Measurements from ENCODE around the gene RRP1B.
"Not testable (repeated sequence)": the region's sequence is repeated elsewhere in the genome, so short reads cannot be mapped to it uniquely, and the experiment has no call there.

Gene RRP1B

GRCh38 chr21:43676391-43676790, 17.0 kb downstream of the RRP1B start:
- no peak for DNase-seq

DNA sequence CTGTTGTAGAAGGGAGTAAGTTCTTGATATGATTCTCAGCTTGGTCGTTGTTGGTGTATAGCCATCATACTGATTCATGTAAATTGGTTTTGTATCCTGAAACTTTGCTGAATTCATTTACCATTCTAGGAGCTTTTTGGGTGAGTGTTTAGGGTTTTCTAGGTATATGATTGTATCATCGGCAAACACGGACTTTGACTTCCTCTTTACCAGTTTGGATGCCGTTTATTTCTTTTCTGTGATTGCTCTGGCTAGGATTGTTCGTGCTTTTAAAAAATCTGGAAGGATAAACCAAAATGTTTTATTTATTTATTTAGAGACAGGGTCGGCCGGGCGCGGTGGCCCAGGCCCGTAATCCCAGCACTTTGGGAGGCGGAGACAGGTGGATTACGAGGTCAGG, 20.6 kb downstream of the RRP1B start:
- no peak for DNase-seq

GRCh38 chr21:43680421-43680820, 21.1 kb downstream of the RRP1B start:
- DNase-seq = not testable (repeated sequence)

GRCh38 chr21:43681650-43682049, 22.3 kb downstream of the RRP1B start:
- DNase-seq = no peak

DNA sequence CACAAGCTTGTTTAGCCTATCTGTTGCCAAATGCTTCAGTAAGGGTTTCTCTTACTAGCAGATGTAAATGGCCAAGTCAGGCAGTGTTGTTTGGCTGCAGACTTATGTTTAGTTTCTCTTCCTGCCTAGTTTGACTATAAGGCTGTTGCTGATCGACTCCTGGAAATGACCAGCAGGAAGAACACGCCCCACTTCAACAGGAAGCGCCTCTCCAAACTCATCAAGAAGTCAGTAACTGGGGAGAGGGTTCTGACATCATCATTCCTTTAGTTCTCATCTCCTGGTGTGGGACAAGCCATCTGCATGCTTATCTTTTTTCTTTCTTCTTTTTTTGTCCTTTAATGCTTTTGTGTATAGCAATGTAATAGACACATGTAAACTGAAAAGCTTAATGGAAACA, 25.1 kb downstream of the RRP1B start:
- DNase-seq = no peak

DNA sequence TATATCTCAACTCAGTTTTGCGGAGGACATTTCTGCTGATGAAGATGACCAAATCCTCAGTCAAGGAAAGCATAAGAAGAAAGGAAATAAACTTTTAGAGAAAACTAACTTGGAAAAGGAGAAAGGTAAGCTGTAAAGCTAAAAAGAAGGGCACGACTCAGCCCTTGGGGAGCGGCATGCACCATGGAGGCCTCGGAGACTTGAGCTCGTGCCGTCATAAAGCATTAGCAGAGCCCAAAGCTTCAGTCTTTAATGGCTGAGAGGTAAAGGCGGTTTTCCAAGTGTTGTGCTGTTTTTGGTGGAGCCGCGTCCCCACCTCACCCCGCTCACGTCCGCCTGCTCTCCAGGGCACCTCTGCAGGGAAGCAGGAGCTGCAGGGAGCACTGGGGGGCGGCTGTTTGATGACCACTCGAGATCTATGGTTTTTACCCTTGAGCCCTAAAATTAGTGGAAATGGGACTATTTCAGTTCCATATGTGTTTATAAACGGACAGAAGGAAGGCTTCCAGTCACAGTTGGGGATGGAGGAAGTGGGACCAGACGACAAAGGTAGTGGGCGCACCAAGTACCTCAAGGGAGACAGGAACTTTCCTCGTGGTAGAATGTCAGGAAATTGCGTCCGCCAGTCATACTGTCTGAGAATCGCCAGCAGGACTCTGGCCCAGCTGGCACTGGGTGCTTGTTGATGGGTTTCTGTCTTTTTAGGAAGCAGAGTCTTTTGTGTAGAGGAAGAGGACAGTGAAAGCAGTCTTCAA, 27.6 kb downstream of the RRP1B start:
- DNase-seq = no peak

DNA sequence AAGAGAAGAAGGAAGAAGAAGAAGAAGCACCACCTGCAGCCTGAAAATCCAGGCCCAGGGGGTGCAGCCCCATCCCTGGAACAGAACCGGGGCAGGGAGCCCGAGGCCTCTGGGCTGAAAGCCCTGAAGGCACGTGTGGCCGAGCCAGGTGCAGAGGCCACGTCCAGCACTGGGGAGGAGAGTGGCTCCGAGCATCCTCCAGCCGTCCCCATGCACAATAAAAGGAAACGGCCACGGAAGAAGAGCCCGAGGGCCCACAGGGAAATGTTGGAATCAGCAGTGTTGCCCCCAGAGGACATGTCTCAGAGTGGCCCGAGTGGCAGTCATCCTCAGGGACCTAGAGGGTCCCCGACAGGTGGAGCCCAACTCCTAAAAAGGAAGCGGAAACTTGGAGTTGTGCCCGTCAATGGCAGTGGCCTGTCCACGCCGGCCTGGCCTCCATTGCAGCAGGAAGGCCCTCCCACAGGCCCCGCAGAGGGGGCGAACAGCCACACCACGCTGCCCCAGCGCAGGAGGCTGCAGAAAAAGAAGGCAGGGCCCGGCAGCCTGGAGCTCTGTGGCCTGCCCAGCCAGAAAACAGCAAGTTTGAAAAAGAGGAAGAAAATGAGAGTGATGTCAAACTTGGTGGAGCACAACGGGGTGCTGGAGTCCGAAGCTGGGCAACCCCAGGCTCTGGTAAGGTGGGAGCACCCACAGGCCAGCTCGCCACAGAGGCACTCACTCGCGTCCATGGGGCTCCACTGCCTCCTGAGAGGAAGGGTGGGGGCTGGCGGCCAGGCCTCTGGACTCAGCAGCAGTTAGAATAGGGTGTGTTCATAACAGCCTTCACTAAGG, 28.4 kb downstream of the RRP1B start:
- no peak for DNase-seq

DNA sequence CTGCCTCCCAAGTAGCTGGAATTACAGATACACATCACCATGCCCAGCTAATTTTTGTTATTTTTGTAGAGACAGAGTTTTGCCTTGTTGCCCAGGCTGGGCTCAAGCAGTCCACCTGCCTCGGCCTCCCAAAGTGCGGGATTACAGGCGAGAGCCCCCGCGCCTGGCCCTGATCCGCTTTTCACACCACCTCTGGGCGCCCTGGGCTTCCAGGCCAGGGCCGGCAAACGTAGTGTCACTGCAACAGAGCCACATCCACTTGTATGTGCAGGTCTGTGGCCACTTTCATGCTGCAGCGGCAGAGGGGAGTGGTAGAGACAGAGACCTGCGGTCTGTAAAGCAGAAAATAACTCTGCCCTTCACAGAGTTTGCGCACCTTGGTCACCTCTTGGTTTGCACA, 29.5 kb downstream of the RRP1B start:
- no peak for DNase-seq

- no peak for DNase-seq
Observed at GRCh38 chr21:43689556-43690337, 30.4 kb downstream of the RRP1B start.

DNA sequence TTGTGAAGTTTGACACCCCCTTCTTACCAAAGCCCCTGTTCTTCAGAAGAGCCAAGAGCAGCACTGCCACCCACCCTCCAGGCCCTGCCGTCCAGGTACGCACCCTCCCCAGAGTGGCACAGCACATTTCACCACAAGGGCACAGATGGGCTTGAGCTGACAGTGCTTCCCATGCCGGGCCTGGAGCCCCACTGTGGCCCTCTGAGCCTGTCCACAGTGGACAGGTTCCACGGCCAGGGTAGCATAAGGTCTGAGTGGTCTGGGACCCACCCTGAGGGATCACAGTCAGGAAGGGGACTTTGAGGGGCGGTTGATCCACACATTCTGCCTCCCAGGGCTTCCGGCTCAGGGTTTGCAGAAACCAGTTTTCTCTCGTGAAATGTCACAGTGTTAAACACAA, 31.0 kb downstream of the RRP1B start:
- no peak for DNase-seq

GRCh38 chr21:43691086-43691795, 31.9 kb downstream of the RRP1B start:
- DNase-seq = no peak

DNA sequence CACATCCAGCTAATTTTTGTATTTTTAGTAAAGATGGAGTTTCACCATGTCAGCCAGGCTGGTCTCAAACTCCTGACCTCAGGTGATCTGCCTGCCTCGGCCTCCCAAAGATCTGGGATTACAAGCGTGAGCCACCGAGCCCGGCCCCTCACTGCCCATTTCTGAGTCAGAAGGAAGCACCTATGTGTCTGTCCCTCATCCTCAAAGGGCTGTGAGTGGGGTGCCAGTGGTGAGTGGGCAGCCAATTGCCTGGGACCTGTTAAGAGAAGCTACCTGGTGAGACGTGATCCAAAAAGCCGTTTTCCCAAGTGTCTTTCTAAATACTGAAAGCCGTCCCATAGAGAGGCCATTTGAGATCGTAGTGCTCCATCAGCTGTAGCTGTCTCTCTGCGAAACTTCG, 32.4 kb downstream of the RRP1B start:
- no peak for DNase-seq

DNA sequence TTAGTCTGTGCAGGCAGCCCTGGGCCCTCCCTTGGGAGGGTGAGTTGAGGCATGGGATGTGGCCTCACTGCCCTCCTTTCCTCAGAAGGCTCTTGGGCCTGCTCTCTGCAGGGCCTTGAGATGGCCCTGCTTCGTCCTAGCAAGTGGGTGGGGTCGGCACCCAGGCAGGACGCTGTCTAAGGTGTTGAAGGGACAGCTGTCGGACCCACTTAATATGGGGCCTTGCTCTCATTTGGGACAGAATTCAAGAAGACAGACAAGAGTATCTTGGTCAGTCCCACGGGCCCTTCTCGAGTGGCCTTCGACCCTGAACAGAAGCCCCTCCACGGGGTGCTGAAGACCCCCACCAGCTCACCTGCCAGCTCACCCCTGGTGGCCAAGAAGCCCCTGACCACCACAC, 33.6 kb downstream of the RRP1B start:
- no peak for DNase-seq

- no peak for DNase-seq
Observed at GRCh38 chr21:43693981-43694380, 34.6 kb downstream of the RRP1B start.

- DNase-seq = no peak
Observed at GRCh38 chr21:43694437-43695079, 35.2 kb downstream of the RRP1B start.

DNA sequence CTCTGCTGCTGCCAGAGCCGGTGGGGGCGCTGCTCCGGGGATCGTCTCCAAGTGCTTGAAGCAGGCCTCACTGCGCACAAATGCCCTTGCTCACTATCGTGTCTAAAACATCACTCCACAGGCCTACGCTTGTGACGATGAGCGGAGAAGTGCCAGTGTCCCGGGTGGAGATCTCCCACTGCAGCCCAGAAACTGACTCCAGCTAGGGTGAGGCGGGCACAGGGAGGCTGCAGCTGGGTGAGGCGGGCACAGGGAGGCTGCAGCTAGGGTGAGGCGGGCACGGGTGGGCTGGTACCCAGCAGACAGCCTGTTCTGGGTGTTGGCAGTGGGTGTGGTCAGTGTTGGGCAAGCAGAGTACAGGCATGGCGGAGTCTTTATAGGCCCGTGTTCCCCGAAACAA, 36.9 kb downstream of the RRP1B start:
- no peak for DNase-seq

DNA sequence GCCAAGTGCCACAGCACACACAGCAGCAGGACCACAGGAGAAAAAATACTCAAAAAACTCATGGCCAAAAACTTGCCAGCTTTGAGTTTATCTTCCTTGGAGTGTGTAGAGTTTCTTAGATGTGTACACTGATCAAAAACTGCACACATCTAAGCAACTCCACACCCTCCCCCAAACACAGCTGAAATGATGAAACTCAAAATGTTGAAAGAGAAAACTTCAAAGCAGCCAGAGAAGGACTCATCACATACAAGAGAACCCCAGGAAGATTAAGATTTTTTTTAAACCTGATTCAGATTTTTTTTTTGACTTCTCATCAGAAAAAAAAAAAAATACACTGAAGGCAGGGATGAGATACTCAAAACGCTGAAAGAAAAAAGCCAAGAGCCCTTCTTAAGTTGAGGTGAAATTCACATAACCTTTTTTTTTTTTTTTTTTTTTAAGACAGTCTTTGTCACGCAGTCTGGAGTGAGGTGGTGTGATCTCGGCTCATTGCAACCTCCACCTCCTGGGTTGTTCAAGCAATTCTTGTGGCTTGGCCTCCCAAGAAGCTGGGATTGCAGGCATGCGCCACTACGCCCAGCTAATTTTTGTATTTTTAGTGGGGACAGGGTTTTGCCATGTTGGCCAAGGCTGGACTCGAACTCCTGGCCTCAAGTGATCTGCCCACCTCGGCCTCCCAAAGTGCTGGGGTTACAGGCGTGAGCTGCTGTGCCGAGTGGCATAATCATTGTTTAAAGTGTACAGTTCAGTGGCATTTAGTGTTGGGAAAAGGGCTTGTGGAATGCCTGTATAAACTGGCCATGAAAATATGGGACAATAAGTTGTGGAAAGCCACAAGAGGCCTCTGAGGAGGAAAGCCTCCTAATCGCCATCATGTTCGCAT, 38.6 kb downstream of the RRP1B start:
- DNase-seq = no peak

DNA sequence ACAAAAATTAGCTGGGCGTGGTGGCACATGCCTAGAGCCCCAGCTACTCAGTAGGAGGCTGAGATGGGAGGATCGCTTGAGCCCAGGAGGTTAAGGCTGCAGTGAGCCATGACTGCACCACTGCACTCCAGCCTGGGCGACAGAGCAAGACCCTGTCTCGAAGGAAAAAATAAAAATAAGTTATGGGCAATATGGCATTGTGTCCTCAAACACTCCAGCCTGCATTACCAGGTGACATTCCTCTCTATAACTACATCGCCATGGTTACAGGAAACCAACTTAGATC, 40.1 kb downstream of the RRP1B start:
- DNase-seq = not testable (repeated sequence)

GRCh38 chr21:43699933-43700599, 40.7 kb downstream of the RRP1B start:
- DNase-seq = no peak

- DNase-seq = no peak
Observed at GRCh38 chr21:43701936-43702784, 42.8 kb downstream of the RRP1B start.
